HG03095 (cell line): Measurements from ENCODE around the gene MTREX.
A peak's percentile ranks its signal among the peaks of the same experiment; 100 is the strongest.

Experiments used
- ATAC-seq: cut with Tn5 transposase; IDR thresholded peaks from one replicate; pipeline ENCODE4 v1.9.1; 2021; ENCODE audit warnings: moderate library complexity; ENCODE audit not compliant: unreplicated experiment

MTREX gene

DNA sequence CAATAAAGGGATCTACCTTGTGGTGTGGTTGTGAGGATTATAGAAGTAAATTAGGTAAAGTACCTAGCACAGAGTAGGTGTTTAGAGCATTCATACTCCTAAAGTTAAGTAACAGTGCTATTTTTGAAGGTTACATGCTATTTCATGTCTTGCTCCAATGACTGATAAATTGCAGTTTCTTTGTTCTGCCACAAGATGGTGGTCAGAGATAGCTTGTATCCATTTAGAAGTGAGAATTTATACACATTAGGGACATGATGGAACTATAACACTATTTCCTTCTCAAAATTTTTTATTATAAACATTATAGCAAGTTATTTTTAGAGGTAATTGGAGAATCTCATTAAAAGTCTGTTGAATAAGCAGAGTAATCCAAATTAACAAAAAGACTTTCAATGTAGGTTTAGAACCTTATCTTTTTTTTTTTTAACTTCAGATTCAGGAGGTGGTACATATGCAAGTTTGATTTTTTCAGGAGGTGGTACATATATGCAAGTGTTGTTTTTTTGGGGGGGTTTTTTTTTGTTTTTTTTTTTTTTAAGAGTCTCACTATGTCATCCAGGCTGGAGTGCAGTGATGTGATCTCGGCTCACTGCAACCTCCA, 17.1 kb downstream of the MTREX start:
- no peak for ATAC-seq

DNA sequence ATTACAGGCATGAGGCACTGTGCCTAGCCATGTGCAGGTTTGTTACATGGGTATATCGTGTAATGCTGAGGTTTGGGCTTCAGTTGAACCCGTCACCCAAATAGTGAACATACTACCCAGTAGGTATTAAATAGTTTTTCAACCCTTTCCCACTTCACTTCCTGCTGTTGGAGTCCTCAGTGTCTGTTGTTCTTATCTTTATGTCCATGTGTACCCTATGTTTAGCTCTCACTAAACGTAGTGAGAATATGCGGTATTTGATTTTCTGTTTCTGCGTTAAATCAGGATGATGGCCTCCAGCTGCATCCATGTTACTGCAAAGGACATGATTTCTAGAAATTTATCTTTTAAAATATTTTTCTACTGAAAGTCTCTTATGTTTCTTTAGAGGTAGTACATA, 17.8 kb downstream of the MTREX start:
- no peak for ATAC-seq

DNA sequence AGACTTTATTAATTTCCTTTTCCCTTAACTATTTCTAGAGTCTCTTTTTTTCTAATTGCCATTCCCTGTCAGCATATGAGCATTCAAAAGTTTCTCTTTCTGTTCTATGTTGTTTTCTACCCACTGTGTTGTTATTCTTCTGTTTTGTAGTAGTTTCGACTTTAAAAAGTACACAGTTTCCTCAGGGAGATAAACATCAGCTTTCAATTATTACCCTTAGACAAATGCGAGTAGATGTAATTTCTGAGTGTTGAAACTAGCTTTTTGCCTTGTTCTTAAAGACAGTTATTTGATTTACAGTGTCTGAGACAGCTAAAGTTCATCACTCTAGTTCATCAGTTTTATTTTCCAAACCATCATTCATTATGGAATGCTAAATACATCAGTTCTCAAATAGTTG, 19.5 kb downstream of the MTREX start:
- ATAC-seq, result no peak

DNA sequence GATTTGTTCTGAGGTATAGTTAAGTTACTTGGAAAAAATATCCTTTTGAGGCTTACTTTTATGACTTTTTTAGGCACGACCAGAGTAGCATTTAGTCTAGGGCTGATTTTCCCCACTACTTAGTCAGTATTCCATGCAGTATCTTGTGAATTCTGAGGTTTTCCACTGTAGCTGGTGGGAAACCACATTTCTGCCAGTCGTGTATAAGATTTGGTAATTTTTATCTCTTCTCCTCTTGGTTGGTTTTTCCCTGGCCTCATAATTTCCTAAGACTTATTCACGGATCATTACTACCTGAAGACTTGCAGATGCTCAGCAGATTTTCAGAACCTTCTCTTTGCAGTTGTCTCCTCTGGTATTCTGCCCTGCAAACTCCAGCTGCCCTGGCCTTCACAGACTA, 23.5 kb downstream of the MTREX start:
- no peak for ATAC-seq

DNA sequence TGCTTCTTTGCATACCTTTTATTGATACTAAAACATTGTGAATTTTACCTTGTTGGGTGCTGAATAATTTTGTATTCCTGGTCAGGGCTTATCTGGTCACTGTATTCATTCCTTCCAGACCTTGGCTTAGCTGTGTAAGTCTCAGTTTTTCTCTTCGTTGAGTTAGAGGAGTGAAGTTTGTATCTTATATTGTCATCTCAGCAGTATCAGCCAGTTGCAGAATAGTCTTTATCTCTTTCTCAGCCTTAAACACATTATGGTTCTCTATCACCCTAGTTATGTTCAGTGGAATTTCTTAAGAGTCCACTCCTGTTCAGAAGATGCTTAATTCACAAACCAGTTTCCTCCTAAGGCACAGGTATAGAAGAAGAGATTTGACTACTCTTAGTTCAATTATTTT, 25.2 kb downstream of the MTREX start:
- ATAC-seq, result no peak

DNA sequence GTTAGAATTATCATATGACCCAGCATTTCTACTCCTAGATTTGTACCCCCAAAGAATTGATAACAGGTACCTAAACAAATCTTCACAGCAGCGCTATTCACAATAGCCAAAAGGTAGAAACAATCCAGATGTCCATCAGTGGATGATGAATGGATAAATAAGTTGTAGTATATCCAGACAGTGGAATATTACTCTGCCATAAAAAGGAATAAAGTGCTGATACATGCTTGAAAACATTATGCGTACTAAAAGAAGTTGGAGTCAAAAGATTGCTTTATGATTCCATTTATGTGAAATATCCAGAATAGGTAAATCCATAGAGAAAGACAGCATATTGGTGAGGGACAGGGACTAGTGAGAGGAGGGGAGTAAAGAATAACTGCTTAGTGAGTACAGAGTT, 26.0 kb downstream of the MTREX start:
- ATAC-seq, result no peak

DNA sequence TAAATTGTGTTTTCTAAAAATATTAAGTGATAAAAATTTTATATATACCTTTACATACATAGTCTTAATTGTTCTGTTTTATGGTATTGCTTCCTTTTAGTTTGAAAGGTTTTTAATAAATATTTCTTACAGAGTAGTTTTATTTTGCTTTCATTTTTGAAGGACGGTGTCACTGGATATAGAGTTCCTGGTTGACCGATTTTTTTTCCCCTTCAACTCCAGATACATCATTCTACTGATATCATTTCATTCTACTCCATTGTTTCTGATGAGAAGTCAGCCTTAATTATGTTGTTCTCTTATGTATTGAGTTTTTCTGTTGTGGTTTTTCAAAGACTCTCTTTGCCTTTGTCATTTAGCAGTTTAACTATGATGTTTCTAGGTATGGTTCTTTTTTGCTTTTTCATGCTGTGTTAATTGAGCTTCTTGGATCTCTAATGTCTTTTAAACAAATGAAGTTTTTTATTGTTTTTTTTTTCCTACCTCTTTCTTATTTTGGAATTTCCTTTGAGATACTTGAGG, 30.4 kb downstream of the MTREX start:
- ATAC-seq, result peak; percentile 14

DNA sequence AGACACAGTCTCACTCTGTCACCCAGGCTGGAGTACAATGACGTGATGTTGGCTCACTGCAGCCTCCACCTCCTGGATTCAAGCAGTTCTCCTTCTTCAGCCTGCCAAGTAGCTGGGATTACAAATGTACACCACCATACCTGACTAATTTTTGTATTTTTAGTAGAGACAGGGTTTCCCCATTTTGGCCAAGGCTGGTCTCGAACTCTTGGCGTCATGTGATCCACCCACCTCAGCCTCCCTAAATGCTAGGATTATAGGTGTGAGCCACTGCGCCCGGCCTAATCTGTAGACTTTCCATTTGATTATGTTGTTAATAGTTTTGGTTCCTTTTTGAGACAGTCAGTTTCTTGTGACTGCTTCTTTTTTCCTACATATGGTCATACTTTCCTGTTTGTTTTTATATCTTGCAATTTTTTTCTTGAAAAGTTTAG, 31.0 kb downstream of the MTREX start:
- ATAC-seq, result peak; percentile 48

DNA sequence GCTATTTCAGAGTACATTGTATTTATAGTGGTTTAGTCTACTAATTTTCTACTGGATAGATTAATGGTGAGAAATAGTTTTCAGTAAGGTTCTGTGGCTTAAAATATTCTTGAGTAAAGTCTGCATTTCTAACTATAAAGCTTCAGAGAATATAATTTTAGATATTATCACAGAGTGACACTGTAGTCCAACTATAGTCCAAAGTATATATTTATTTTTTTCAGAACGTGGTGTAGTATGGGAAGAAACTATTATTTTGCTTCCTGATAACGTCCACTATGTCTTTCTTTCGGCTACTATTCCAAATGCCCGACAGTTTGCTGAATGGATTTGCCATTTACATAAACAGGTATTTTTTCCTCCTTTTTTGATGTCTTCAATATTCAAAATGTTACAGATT, 35.3 kb downstream of the MTREX start:
- ATAC-seq, result no peak

DNA sequence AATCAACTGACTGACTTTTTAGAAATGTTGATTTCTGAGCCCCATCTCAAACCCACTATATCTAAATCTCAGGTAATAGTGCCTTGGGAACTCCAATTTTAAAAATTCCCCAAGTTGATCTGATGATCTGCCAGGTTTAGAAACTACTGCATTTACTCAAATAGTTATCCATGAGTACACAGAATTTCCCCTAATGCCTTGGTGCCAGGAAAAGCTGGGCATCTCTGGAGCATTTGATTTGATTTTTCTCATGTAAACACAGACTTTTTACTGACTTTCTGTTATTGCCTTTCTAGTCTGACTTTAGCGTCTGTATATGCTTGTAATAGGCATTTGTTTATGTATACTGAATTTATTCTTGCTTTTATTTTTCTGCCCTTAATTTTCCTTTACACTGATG, 35.8 kb downstream of the MTREX start:
- ATAC-seq, result no peak

DNA sequence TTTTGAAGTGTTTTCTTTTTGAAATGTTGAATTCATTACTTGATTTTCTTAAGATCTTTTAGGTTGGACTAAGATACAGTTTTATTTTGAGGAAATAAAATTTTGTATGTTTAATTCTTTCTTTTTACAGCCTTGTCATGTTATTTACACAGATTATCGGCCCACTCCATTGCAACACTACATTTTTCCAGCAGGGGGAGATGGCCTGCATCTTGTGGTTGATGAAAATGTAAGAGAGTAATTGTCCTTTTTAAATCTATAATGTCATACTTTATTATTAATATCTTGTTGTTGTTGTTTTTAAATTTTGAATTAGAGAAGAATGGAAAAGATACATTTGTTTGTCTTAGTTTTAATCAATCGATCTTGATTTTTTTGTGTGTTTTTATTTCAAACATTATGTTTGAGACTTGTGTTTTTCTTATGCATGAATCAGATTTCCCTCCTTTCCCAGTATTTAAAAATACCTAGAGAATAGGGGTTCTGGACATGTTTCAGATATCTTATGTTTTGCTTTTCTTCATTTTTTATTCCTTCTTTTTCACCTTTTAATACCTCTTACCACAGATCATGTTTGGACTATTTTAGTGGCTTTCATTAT, 36.7 kb downstream of the MTREX start:
- ATAC-seq, result no peak

DNA sequence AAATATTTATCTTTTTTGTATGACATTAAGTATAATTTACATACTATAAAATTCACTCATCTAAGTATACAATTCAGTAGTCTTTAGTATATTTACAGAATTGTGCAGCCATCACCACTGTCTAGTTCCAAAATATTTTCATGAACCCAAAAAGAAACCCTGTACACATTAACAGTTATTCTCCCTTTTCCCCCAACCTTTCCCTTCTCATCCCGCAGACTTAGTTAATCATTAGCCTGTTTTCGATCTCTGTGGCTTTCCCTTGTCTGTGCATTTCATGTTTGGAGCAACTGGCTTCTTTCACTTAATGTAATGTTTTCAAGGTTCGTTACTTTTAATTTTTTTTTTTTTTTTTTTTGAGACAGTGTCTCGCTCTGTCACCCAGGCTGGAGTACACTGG, 37.5 kb downstream of the MTREX start:
- ATAC-seq, result no peak

DNA sequence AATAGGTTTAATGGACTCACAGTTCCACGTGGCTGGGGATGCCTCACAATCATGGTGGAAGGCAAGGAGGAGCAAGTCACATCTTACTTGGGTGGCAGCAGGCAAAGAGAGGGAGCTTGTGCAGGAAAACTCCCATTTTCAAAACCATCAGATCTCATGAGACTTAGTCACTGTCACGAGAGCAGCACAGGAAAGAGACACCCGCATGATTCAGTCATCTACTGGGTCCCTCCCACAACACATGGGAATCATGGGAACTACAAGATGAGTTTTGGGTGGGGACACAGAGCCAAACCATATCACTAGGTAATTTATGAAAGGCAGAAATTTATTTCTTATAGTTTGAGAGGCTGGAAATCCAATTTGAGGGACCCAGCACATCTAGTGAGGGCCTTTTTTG, 40.0 kb downstream of the MTREX start:
- no peak for ATAC-seq

DNA sequence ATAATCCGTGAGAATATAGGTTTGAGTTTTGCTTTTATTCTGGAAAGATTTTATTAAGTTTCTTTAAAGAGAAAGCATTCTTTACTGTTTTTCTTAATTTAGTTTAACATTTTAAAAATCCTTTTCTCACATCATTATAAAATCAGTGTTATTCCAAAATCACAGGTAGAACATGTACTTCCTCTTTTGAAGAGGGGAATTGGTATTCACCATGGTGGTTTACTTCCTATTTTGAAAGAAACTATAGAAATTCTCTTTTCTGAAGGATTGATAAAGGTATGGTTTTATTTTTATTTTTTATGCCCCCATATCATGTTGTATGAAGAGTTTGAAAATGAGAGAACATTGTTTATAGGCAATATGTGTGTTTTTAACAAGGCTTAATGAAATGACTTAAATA, 43.0 kb downstream of the MTREX start:
- no peak for ATAC-seq

DNA sequence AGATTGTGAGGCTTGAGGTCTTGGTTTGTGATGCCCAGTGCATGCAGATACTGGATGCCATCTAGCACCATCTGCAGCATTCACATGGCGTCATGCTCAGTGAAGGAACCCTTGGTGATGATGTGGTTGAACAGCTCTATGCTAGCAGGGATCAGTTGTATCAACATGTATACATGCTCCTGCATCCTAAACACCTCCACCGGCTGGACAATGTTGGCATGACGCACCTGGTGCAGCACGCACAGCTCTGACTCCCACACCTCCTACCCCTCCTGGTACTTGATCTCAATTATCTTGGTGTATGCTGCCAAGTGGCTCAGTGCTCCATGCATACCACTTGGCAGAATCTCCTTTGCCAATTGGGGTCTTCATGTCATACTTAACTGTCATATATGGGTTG, 49.1 kb downstream of the MTREX start:
- no peak for ATAC-seq

DNA sequence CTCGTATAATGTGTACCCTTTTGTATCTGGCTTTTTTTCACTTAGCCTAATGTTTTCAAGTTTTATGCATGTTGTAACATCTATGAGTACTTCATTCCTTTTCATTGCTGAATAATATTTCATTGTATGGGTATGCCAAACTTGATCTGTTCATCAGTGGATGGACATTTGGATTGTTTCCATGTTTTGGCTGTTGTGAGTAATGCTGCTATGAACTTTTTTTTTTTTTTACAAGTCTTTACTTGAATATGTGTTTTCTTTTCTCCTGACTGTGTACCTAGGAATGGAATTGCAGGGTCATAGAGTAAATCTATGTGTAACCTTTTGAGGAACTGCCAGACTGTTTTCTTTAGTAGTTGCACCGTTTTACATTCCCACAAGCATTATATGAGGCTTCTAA, 52.4 kb downstream of the MTREX start:
- no peak for ATAC-seq

DNA sequence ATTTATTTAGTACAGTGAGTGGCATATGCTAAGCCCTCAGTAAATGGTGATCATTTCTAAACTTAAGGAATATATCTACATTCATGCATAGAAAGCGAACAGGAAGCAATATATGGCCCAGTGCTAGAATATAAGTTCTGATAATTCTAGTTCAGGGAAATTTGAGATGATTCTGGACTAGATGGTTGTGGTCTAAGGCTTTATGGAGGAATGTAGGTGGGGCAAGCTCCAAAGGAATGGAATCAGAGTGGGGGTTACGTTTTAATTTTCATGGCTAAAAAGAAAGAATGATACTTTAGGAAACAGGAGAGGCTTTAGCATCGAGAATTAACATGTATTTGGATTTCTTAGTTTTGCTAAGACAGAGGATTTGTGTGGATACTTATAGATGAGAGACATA, 56.1 kb downstream of the MTREX start:
- ATAC-seq, result no peak

DNA sequence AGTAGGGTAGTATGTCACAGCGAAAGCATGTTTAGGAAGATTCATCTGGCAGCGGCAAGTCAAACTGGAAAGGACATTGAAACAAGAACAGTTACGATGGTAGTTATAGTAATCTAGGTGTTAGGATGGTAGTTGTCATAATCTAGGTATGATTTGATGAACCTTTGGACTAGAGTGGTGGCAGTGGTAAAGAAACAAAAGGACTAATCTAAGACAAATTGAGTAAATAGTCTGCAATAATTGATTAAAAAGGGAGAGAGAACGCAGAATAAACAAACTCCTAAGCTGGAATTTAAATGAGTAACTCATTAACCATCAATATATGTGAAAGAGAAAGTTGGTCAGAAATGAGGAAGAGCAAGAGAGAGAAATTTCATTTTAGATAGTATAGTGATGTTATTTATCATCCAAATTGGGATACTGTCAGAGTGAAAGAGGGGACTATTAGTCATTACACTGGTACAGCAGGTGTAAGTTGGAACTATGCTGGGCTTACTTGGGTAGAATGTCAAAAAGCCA, 56.8 kb downstream of the MTREX start:
- ATAC-seq, result peak; percentile 97

DNA sequence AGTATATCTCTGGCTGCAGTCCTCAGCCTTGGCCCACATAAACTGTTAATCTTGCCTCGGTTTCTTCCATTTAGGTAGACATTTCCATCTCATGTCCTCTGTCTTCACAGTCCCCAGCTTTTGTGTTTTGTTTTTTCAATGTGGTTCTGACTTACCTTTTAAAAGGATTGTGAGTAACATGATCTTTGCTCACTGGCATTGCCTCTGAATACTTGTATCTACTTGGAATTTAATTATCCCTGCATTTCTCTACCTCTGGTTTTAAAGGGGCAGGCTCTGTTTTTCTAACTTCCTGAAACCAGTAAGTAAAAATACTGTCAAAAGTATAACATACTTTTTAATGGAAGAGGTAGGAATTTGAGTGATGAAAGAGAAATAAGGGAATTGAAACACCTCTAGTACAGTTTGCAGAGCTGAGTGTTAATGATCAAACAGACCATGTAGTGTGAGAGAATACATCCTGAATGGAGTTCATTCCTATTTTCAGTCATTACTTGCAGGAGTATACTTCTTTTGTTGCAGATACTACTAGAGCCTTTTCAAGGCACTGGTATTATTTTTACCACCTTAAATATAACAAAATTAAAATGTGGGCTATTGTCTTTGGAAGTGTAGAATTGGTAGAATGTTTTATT, 62.6 kb downstream of the MTREX start:
- no peak for ATAC-seq

DNA sequence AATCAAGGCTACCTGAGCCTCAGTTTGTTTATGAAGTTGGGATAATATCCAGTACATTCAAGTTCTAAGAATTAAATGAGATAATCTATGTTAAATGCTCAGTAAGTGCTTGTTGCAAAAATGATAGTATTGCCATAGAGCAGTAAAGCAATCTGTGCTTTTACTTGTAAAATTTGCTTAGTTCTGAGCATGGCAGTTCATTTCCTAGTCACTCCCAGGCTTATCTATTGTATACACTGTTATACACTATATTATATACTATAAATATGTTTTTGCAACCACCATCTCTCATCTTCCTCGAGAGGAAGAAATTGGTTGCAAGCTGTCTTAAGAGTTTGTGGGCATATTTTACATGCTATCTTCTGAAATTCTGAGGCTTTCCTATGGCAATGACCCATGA, 63.4 kb downstream of the MTREX start:
- no peak for ATAC-seq

DNA sequence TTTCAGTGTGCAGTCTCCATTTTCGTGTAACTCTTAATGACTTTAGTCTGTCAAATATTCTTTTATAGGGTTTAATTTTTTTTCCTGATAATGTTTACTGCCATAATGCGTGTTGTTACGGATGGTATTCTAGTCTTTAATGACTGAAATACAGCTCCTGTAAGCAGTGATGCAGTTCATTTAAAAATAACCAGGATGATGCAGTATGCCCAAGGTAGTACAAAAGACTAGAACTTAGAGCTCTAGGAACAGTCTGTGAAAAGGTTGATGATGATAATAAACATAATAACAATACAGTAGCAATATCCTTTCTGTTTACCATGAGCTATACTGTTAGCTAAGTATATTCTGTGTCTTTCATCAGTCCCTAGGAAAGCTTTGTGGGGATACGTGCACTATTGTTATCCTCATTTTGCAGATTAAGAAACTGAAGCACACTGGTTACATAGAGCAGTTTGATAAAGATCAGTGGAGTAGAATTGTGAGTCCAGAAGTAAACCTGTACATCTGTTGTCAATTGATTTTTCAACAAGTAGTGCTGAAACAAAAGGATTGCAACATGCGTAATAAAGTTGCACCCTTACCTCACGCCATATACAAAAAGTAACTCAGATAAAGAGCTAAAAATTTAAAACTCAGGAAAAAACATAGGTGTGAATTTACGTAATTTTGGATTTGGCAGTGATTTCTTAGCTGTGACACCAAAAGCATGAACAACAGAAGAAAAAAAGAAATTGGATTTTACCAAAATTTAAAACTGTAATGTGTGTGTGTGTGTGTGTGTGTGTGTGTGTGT, 64.5 kb downstream of the MTREX start:
- ATAC-seq, result no peak
